Hematopoietic multipotent progenitor cell treated with erythropoietin and hydrocortisone succinate and interleukin-3 and kit ligand, for 17 days (in vitro differentiated cells): ENCODE measurements around the gene GABBR1.
A peak's percentile ranks its signal among the peaks of the same experiment; 100 is the strongest.

Experiments
- DNase-seq: peaks from one replicate; pipeline ENCODE4 v3.0.0-alpha.2; 2015; ENCODE audit warnings: low spot score

The GABBR1 gene

DNA sequence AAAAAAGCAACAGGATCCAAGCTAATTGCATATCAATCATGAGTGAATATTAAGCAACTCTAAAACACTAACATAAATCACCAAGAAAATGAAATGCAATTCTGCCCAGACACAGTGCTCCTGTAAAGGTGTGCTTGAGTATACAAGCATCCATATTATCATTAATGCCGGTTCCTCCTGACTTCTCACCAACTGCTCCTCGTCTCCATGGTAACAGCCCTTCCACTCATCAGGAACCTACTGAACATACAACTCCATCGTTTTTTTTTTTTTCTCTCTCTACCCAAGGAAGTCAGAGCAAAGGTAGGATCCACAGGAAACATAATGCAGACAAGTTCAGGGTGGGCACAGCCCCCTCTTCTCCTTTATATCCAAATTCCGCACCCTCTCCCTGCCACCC, 12.4 kb downstream of the GABBR1 start:
- DNase-seq = no peak

DNA sequence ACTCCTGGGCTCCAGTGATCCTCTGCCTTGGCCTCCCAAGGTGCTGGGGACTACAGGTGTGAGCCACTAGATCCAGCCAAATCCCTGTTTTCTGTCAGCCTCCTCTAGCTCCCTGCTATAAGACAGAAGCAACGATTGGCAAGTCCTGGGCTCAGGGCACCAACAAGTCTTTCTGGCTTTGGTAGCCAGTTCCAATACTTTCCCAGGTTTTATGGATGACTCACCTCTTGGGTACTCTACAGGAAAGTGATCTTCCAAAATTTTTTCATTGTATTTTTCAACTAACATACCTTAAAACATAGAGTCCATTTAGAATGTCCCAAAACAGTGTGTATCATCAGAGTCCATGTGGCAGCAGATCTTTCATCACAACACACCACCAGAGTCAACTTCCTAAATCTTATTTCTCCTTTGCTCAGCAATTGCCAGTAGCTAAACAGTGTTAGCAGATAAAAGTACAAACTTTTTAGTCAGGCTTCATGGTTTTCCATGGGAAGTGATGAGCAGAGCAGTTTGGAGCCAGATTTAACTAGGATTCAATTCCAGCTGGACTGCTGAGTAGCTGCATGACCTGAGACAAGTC, 13.3 kb downstream of the GABBR1 start:
- DNase-seq = no peak

DNA sequence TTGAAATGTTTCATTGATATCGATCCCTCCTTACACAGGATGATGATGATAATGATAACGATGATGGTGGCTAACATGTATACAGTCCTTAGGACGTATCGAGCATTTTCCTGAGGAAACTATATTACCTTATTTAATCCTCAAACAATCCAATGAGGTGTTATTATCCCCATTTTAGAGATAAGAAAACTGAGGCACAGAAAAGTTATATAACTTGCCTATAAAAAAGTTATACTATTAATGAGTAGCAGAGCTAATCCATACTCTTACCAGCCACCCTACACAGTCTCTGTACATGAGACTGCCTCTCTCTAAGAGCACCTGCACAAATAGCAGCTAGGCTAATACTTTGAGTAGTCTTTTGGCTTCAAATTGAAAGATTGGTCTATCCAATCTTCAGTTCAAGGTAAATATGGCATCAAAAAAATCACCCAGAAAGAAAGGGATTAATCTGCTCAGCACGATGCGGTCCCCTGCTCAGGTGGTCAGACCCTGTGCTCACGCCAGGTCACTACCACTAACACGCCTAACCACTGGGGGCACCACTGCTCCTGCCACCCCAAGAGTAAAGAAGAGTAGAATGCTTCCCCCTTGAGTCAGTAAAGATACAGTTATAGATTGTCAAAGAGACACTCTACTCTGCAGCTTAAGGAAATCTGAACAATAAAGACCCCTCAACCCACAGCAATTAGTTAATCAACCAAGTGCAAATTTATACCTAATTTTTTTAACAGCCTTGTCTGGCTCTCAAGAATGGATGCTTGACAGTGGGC, 15.0 kb downstream of the GABBR1 start:
- no peak for DNase-seq

DNA sequence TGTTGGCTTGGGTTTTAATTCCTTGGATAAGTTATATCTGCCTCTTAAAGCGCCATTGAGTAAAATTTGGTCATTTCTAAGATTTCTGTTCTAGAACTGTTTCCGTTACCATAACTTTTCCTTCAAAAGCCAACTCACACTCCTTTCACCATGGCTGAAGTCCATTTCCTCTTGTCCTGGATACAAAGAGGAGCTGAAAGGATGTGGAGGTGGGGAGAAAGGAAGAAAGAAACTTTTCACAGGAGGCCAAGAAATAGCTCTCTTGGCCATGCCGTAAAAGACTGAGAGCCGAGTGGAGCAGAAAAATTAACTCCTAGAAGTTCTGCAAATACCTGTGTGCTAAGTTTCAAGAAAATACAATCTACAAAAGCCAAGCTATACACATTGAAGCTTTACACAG, 21.6 kb downstream of the GABBR1 start:
- no peak for DNase-seq

DNA sequence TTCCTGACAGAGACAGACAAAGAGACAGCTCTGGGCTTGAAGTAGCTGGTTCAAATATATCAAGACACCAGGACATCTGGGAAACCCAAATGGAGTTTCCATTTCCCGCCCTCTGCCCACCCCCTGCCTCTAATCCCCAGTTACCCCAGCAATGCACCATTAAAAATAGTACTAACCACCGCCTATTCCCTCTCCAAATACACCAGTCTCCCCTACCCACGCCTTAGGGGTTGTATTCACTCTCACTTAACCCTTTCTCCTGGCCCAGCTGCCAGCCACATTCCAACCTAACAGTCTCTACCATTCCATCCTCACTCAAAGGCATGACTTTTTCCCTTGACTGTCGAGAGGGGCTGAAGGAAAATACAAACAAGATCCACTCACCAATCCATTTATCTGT, 22.4 kb downstream of the GABBR1 start:
- DNase-seq = no peak

DNA sequence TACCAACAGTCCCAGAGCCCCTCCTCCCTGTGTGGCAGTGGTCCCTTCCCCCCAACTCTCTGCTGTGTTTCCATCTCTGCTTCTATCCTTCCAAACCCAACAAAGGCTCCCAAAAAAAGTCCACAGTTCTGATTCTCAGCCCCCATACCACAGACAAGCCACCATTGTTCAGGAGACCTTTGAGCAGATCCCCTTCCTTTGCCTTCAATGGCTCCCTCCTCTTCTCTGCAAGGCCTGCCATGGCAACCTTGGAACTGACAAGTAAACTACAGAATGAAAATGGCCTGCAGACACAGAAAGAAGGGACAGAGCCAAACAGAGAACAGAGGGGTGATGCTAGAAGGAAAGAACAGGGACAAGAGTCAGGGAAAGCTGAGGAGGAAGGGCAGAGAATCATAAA, 24.9 kb downstream of the GABBR1 start:
- no peak for DNase-seq

DNA sequence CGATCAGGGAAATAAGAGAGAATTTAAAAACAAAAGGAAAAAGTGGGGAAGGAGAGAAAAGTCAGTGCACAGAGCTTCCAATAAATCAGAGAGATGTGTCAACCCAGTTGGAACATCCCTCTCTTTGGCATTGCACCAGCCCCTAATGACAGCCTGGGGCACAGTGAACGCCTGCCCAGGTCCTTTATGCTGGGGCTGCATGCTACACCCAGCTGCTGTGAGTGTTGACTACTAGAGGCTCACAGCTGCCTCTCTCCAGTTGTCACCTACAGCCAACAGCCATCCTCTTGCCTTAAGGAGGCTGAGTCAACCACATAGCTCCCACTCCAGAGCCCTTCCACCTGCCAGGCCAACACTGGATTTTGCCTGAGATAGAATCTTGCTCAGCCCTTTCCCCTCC, 29.1 kb downstream of the GABBR1 start:
- DNase-seq = no peak

DNA sequence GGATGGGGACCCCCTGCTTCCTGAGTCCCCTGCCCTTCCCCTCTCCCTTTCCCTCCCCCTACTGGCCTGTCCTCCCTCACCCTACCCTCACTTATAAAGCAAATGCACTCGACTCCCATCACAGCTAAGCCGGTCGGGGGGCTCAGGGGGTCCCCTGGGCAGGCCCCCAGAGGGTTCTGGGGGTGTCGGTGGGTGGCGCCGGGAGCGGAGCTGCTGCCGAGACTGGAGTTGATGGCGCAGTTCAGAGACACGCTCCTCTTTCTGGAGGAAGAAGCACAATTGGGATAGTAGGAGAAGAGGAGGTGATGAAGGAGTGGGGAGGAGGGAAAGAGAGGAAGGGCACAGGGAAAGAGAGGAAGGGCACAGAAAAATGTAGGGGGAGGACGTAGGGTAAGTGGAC, 29.5 kb downstream of the GABBR1 start:
- DNase-seq = no peak

DNA sequence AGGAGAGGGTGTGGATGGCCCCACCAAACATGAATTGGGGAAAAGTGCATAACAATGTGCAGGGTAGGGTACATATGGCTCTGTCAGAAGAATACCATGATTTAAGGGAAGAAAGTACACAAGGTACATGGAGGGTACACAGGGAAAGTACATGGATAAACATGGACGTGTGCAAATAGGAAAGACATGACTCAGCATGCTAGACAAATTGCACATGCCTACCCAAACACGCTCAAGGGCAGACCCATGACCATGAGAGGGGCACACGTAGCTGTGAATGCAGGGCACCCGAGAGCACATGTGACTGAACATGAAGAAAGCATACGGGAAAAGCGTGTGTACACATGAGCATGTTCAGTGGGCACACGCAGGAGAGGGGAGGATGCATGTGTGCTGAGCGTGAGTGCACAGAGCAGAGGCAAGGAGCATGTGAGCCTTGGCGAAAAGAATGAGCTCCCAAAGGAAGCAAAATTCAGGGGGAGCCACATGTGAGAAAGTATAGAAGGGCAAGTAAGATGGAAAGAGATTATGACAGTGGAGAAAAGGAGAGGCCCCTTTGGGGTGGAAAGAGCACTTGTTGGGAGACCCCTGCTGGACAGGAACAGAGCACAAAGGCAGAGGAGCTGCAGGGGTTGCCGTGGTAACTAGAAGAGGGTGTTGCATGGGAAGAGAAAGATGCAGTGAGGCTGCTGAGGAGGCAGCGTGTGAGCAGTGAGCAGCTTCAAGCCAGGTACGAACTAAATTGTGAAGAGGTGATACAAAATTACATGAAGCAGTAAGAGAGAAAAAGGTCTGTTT, 30.2 kb downstream of the GABBR1 start:
- no peak for DNase-seq

DNA sequence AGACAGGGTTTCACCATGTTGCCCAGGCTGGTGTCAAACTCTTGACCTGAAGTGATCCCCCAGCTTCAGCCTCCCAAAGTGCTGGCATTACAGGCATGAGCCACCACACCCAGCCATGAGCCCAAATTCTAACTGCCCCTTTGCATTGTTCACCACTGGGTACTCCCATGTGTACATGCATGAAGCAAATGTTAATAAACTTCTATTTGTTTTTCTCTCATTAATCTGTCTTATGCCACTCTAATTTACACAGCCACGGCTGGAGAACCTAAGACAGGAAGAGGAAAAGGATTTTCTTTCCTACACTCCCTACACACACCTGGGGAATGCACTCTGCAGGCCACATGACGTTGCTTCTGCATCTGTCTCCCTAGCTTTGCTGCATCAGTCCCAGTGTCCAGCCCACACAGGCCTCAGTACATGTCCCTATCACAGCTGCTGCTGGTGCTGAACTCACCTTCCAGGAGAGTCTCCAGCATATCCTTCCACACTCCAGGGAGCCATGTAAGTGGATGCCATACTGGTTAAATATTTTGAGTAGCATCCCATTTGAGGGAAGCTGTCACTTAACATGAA, 34.7 kb downstream of the GABBR1 start:
- DNase-seq = no peak

DNA sequence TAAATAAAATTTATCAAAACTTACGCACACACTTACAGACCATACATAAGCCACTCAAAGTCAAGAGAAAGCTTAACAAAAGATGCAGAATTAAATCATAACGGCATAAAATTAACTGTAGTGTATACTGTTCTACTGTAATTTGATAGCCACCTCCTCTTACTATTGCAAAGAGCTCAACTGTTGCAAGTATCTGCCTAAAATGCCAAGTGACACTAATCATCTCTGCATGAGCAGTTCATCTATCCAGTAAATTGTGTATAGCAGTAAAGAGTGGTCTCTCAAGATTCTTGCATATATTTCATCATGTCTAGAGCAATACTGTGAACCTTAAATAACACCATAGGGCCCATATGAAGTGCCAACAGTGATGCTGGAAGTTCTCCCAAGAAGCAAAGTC, 35.8 kb downstream of the GABBR1 start:
- no peak for DNase-seq

DNA sequence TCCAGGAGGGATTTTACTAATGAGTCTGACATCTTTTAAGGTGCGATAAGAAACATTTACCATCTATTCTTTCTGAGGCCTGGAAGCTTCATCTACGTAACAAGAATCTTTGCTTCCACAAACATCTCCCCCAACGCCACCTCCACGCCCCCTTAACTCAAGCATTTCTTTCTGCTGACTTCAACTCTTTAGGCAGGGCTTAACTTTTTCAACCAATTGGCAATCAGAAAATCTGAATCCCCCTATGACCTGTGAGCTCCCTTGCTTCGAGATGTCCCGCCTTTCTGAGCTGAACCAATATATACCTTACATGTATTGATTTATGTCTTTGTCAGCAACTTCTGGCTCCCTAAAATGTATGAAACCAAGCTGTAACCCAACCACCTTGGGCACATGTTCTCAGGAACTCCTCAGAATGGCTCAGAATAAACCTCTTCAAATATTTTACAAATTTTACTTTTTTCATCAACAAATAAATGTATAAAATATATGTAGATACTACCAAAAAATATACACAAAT, 36.5 kb downstream of the GABBR1 start:
- DNase-seq = no peak

DNA sequence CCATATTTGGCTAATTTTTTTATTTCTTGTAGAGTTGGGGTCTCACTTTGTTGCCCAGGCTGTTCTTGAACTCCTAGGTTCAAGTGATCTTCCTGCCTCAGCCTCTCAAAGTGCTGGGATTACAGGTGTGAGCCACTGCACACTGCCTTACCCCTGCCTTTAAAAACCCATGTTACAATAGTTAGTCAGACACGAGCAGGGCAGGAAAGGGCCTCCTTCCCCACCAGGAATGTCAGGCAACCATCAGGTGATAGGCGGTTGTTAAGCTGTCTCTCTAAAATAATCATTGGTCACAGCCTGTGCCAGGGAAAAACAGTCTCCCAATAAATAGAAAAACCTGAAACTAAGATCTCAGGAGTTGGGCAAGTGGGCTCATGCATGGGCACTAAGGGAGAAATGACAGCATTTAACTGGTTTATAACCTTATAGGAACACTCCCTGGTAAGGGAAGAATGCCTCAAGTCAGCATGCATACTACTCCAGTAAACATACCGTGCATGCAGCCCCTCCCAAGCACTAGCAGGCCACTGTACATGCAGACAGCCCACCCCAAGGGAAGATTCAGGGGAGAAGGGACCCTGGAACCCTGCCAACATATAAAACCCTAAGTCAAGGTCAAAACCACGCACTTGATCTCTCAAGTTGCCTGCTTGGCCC, 39.7 kb downstream of the GABBR1 start:
- no peak for DNase-seq

DNA sequence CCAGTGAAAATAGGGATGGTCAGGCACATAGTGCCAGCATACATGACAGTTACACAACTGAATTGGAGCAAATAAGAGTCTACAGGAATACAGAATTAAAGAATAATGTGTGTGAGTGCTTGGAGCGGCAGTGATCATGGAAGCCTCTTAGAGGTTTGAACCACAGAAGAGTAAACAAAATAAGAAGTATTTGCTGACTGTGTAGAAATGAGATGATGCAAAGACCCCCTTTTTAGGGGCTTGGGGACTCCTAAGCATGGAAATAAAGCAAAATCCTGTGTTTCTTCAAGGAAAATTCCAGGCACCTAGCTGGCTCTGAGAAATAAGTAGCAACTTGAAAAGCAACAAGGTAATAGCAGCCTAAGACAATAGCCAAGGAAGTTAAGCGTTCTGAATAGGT, 41.3 kb downstream of the GABBR1 start:
- DNase-seq = no peak

DNA sequence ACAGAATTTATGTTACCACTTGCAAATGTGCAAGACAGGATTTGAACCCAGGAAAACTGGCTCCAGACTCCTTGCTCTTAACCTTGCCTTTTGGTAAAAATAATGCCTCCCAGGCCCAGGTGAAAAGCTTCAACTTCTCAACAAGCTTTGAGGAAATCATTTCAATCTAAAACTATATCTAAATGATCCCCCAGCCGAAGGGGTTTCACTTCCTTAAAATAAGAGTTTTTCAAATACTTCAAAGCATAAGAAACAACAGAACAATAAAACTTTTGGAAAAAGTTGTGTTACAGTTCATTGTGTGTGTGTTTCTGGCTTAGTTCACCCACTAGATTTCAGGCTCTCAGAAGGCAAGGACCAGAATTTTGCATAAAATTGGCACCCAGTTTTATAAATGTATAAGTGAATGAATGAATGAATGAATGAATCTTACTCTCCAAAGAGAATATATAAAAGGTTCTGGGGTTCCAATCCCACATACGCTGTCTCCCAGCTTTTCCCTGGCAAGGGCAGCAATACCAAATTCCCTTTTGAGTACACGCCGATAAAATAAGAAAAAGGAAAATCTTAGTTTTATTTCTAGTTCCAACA, 42.7 kb downstream of the GABBR1 start:
- DNase-seq = no peak

DNA sequence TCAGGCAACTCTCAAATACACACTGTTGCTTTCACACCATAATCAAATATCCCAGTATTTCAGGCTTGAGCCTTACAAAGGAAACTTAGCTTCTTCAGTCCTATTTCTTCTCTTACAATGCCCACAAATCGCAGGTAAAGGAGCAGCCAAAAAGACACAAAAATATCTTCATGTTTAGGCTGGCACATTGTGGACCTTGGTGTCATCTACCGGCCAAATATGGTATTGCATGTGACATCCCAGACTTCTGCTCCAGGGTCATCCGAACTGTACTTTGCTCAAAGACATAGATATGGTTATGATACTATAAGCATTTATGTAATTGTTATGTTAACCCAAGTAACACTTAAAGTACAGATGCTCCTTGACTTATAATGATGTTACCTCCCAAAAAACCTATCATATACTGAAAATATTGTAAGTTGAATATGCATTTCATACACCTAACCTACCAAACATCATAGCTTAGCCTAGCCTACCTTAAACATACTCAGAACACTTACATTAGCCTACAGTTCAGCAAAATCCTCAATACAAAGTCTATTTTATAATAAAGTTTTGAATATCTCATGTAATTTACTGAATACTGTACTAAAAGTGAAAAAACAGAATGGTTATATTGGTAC, 43.4 kb downstream of the GABBR1 start:
- peak; percentile 39 for DNase-seq

DNA sequence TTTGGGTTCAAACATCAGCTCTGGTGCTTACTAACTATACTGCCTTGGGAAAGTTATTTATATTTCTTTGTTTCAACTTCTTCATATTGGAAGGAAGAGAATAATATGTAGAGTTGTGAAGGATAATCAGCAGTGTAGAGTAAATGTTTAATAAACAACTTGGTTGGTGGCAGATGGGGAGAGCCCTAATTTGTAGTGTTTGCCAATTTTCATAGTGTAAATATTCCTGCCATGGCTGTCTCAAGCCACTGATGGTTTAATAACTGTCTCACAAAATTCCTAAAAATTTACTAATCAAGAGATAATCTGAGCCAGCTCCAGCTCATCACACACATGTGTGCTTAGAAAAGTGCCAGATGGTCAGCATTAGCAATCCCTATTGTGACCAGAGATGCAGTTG, 48.2 kb downstream of the GABBR1 start, which contains the start of gene OR2H2:
Gene OR2H2, plus strand, starts transcription at position 301 of the 400 bp plus-strand sequence. CDS start 2,824 bp downstream, outside the sequence.
- DNase-seq = no peak

DNA sequence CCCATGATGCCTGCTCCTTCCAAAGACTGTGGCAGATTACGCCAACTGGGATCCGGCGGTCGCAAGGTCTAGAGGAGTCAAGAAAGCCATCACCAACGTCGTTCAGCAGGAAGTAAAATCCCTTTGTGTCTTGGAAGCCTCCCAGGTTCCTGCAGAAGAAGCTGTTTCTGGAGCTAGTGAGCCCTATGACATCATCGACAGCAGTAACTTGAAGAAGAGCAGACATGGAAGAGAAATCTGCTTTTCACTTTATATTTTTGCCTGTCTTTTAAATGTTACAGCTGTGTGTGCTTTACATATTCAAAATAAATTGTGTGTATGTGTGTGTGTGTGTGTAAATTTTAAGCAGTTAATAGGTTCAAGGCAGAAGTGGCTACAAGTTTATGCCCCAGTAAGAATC, 55.4 kb downstream of the GABBR1 start:
- DNase-seq = no peak

DNA sequence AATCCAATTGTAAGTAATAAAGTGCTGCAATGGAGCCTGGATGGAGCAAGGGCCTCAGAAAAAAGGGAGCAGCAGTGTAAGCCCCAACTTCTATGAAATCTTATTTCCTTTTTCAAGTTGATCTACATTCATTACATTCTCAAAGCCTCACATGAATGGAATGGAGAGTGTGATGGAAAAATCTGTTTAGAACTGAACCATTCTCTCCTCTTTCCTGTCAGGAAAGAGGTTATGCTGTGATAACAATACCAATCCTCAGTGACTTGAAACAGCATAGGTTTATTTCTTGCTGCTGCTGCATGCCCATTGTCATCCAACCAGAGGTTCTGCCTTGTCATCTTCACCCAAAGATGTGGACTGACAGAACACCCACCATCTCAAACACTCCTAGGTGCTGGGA, 56.9 kb downstream of the GABBR1 start:
- no peak for DNase-seq

DNA sequence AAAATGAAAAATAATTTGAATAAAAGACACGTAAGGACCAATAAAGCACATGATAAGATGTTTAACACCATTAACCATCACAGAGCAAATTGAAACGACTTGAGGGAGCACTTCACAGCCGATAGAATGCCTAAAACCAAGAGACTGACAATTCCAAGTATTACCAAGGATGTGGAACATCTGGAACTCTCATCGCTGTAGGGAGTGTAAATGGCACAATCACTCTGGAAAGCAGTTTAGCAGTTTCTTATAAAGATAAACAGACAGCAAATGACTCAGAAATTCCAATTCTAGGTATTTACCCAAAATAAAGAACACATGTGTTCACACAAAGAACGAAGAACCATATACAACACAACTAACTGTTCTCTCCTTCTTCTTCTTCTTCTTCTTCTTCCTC, 65.0 kb downstream of the GABBR1 start:
- no peak for DNase-seq

DNA sequence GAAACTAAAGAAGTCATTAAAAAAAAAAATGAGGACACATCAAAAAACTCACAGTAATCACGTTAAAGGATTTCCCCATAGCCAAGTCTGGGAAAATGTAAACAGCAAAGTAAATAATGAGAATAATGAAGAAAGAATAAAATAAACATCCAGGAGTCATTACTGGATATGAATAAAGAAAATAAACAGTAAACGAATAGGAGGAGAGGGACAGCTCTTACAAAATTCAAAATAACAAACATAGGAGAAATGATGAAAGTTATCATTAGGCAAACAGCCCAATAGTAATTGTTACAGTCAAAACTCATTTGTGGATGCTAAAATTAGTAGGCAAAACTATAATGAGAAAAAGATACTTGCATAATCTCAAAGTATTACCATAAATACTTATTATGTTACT, 65.4 kb downstream of the GABBR1 start:
- no peak for DNase-seq
